Smooth muscle cell (in vitro differentiated cells): ENCODE measurements around the gene FUZ. TPM values are rescaled to one million over a fixed set of nuclear protein-coding genes. Genes with fewer than 3 reads are reported as not detected.

Source experiments
- DNase-seq: peaks from one replicate; lab custom pipeline; 2025; ENCODE audit not compliant: unreplicated experiment; lab: John Stamatoyannopoulos, UW
- H2AFZ ChIP-seq: fragments of 200-600 bp; sonication (generic); 2 replicates; pipeline ENCODE4 v1.6.0; 2016; ENCODE audit warnings: antibody characterized with exemption, low read depth, mild to moderate bottlenecking
- H3F3A ChIP-seq: fragments of 200-600 bp; sonication (generic); 2 replicates; pipeline ENCODE4 v1.6.0; 2017; ENCODE audit warnings: antibody characterized with exemption, low read depth
- H3K27ac ChIP-seq: fragments of 200-600 bp; sonication (generic); 2 replicates; pipeline ENCODE4 v1.5.1; 2016; ENCODE audit warnings: low read depth, mild to moderate bottlenecking
- H3K27me3 ChIP-seq: fragments of 200-600 bp; sonication (generic); 2 replicates; pipeline ENCODE4 v1.6.1; 2016; ENCODE audit warnings: low read depth, mild to moderate bottlenecking
- H3K36me3 ChIP-seq: fragments of 200-600 bp; sonication (generic); 2 replicates; pipeline ENCODE4 v1.5.1; 2016; ENCODE audit warnings: low read depth
- H3K4me1 ChIP-seq: fragments of 200-600 bp; sonication (generic); 2 replicates; pipeline ENCODE4 v1.5.1; 2016; ENCODE audit warnings: low read depth
- H3K4me2 ChIP-seq: fragments of 200-600 bp; sonication (generic); 2 replicates; pipeline ENCODE4 v1.6.0; 2016; ENCODE audit warnings: mild to moderate bottlenecking
- H3K4me3 ChIP-seq: fragments of 200-600 bp; sonication (generic); 2 replicates; pipeline ENCODE4 v1.5.1; 2016; ENCODE audit warnings: mild to moderate bottlenecking
- H3K79me2 ChIP-seq: fragments of 200-600 bp; sonication (generic); 2 replicates; pipeline ENCODE4 v1.6.0; 2016; ENCODE audit warnings: low read depth, mild to moderate bottlenecking
- H3K9ac ChIP-seq: fragments of 200-600 bp; sonication (generic); 2 replicates; pipeline ENCODE4 v1.6.0; 2016; ENCODE audit warnings: low read depth
- H3K9me3 ChIP-seq: fragments of 200-600 bp; sonication (generic); replicated peaks from 2 replicates; pipeline ENCODE4 v1.5.1; 2016; ENCODE audit warnings: low read depth
- H4K20me1 ChIP-seq: fragments of 200-600 bp; sonication (generic); 2 replicates; pipeline ENCODE4 v1.6.0; 2016; ENCODE audit warnings: low read depth
- WGBS: methylation state at CpG from one replicate; pipeline ENCODE4 v1.1.7; 2016; ENCODE audit warnings: low lambda C conversion rate; 5-methylcytosine and 5-hydroxymethylcytosine counted together
- polyA plus RNA-seq: library from polyadenylated mRNA; unstranded; fragments of >200 nt; fragmentation: Nextera tagmentation; extraction: Ambion mirVana; gene quantifications from 2 replicates; pipeline ENCODE4 v1.2.1, GENCODE V29; 2016
- total RNA-seq: library from RNA; depleted of rRNA; stranded (reverse); fragments of >200 nt; gene quantifications from 2 replicates; pipeline ENCODE4 v1.2.3, GENCODE V29; 2014
- TF ChIP-seq, protein P1 (sequence below): fragments of 200-600 bp; sonication (generic); IDR thresholded peaks from 2 replicates; pipeline ENCODE4 v1.5.1; 2017; ENCODE audit warnings: borderline replicate concordance, mild to moderate bottlenecking, antibody characterized with exemption; ENCODE audit not compliant: insufficient read depth, poor library complexity, severe bottlenecking

The FUZ gene
- total and polyA plus RNA-seq, 2 experiments from 2014 or later = 16.2 to 18.3 TPM

DNA sequence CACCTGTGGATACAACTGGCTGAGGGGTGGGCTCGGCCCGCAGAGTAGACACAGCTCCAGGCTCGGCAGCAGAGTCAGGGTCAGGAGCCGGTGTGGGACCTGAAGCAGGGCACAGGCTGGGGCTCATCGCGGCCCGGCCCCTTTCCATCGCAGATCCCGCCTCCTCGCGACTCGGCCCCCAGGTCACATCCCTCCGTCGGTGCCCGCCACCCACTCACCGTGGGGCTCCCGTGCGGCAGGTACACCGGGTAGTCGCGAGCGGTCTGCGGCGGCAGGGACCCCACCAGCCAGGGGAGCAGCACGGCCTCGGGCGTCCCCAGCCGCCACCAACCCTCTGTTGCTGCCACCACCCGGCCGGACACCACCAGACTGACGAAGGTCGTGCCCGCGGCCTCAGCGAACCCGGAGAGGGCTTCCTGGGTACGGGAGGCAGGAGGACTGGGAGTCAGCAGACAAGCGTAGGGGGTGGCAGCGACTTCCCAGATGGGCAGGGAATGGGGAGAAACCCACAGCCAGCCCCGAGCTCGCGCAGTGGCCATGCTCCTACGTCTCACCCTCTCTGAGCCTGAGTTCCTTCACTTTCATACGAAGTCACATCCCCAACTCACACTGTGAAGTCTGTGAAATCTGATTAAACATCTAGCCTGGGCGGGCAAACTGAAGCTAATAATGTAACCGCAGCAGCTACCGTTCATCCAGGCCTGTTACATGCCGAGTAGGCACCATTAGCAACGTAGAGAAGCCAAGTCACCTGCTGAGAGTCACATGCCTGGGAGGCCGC is 3.7 kb downstream of the FUZ start:
- 13% methylated on average over 44 of the region's 50 CpGs for WGBS
- Histone ChIP-seq H3K4me1 (peaks cover 16% of the 10 kb centered on the region), H3K9ac (peak overlapping the region; percentile 69), H3K79me2 (no peaks in the 10 kb centered on the region), H4K20me1 (no peaks in the 10 kb centered on the region), H3K4me2 (peak overlapping the region; percentile 89), H2AFZ (no peak overlapping the region), H3K4me3 (peak overlapping the region; percentile 65), H3K27me3 (no peaks in the 10 kb centered on the region), H3K9me3 (no peaks in the 10 kb centered on the region), H3K36me3 (no peaks in the 10 kb centered on the region), H3K27ac (no peak overlapping the region), H3F3A (peaks cover 13% of the 10 kb centered on the region)
- peak; percentile 51 for DNase-seq
- TF ChIP-seq, protein P1, sequence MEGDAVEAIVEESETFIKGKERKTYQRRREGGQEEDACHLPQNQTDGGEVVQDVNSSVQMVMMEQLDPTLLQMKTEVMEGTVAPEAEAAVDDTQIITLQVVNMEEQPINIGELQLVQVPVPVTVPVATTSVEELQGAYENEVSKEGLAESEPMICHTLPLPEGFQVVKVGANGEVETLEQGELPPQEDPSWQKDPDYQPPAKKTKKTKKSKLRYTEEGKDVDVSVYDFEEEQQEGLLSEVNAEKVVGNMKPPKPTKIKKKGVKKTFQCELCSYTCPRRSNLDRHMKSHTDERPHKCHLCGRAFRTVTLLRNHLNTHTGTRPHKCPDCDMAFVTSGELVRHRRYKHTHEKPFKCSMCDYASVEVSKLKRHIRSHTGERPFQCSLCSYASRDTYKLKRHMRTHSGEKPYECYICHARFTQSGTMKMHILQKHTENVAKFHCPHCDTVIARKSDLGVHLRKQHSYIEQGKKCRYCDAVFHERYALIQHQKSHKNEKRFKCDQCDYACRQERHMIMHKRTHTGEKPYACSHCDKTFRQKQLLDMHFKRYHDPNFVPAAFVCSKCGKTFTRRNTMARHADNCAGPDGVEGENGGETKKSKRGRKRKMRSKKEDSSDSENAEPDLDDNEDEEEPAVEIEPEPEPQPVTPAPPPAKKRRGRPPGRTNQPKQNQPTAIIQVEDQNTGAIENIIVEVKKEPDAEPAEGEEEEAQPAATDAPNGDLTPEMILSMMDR = no peak

DNA sequence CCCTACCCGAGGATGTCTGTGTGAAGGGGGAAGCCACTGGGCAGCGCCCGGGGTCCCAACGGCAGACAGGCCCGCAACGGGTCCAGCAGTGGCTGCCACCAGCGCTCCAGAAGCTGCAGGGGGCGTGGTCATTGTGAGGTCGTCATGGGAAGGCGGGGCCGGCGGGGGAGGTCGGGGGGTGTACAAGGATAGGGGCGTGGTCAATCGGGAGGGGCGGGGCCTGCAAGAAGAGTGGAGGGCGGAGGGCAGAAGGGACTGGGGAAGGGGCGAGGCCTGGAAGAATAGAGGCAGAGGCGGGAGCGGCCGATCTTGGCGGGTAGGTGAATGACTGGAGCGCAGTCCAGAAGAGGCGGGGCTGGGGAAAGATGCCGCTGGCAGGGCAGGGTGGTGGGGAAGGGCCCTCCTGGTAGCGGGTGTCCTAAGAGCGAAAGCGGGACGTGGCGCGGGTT is 4.4 kb downstream of the FUZ start:
- Histone ChIP-seq H3K9ac (peak overlapping the region; percentile 69), H3K4me2 (peak overlapping the region; percentile 89), H3K9me3 (no peaks in the 10 kb centered on the region), H3K79me2 (no peaks in the 10 kb centered on the region), H3K4me3 (peak overlapping the region; percentile 65), H3K36me3 (no peaks in the 10 kb centered on the region), H4K20me1 (no peaks in the 10 kb centered on the region), H2AFZ (no peak overlapping the region), H3K27me3 (no peaks in the 10 kb centered on the region), H3K27ac (no peak overlapping the region), H3F3A (peaks cover 9% of the 10 kb centered on the region), H3K4me1 (peaks cover 13% of the 10 kb centered on the region)
- DNase-seq = peak; percentile 83
- WGBS = 7% methylated on average over 16 of the region's 31 CpGs
- TF ChIP-seq, protein P1 = no peak

DNA sequence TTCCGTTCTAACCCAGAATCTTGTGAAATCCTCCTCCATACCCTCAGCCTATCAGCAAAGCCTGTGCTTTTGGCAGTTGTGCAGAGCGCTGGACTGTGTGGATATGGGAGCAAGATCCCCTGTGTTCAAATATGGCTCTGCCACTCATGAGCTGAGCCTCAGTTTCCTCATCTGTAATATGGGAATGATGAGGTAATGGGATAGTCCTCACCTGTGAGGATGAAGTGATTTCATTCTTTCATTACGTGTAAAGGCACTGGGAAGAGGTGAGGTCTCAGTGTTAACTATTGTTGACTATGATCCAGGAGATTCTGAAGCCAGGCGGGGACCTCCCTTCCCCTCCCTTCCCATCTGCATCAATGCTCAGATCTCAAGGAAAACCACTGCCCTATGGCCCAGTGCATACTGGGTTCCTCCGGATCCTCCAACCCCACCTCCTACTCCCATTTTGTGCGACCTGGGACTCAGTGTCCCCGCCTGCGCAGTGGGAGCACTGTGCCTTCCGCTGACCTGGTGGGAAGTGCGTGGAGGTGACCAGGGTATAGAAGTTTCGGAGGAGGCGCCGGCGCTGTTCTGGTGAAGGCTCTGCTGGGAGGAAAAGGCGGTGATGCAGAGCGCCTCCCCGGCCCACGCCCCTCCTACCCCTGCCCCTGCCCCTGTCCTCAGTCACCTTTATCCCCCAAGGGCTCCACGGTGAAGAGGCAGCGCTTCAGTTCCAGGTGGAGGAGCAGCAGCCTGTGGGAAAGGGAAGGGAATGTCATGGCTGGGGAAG is 5.0 kb downstream of the FUZ start:
- DNase-seq = no peak
- peaks cover 9% of the 10 kb centered on the region for H3F3A ChIP-seq
- TF ChIP-seq, protein P1 = no peak
- no peak overlapping the region for H3K9ac ChIP-seq
- no peak overlapping the region for H3K27ac ChIP-seq
- H3K4me2 ChIP-seq = peak overlapping the region; percentile 89
- H3K4me1 ChIP-seq = peaks cover 12% of the 10 kb centered on the region
- 87% methylated on average over 16 of the region's 20 CpGs for WGBS
- no peaks in the 10 kb centered on the region for H3K27me3 ChIP-seq
- H3K9me3 ChIP-seq = no peaks in the 10 kb centered on the region
- no peak overlapping the region for H2AFZ ChIP-seq
- no peaks in the 10 kb centered on the region for H3K79me2 ChIP-seq
- no peaks in the 10 kb centered on the region for H4K20me1 ChIP-seq
- H3K36me3 ChIP-seq = no peaks in the 10 kb centered on the region
- peak overlapping the region; percentile 65 for H3K4me3 ChIP-seq
